ENCODE results near the gene RPGR.

RPGR gene

DNA sequence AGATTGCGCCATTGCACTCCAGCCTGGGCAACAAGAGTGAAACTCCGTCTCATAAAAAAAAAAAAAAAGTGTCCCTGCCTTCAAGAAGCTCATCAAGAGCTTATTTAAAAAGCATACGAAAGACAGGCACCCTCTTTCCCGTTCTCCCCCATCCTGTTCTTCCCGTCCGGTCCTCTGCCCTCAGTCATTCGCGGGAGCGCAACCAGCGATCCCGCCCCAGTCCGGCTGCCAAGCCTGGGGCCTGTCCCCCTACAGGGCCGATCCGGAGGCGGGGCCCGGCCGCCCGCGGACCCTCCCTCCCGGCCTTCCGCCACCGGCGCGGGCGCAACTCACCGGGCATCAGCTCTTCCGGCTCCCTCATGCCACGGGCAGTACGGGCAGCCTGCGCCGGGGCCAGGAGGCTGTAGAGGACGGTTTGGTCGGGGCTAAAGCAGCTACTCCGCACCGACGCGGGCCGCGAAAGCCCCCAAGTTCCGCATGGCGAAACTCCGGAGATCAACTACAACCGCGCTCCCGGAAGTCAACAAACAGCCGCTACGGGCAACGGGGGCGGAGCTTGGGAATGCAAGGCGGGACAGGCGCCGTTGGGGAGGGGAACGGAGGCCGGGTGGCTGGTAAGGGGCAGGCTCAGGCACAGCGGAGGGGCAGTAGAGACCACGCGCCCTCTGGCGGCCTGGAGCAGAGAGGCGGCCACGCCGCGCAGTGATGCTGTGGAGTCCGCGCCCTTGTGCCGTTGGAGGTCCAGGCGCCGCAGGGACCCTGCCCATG lies at the start of gene RPGR:
Gene RPGR (minus strand): TSS at position 503 of the 768 bp plus-strand sequence. CDS start 142 bp downstream, at position 361.
- peak; percentile 79 to 80 for DNase-seq (ENCODE audit: extremely low read depth in 1 of 2, low read depth in 1 of 2)

DNA sequence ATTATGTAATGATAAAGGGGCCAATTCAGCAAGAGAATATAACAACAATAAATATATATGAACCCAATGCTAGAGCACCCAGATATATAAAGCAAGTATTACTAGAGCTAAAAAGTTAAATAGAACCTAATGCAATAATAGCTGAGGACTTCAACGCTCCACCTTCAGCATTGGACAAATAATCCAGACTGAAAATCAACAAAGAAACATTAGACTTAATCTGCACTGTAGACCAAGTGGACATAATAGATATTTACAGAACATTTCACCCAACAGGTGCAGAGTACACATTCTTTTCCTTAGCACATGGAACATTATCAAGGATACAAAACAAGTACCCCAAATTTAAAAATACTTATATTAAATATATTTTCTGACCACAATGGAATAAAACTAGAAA lies 49.4 kb upstream of the RPGR start:
- no peak for DNase-seq (ENCODE audit: extremely low read depth in 1 of 2, low read depth in 1 of 2)

- no peak for DNase-seq (ENCODE audit: extremely low read depth in 1 of 2, low read depth in 1 of 2)
Measured at GRCh38 chrX:38375891-38376290, 48.6 kb upstream of the RPGR start.

GRCh38 chrX:38374431-38374830 lies 47.1 kb upstream of the RPGR start:
- no peak for DNase-seq (ENCODE audit: extremely low read depth in 1 of 2, low read depth in 1 of 2)

GRCh38 chrX:38371641-38372040 lies 44.3 kb upstream of the RPGR start:
- no peak for DNase-seq (ENCODE audit: extremely low read depth in 1 of 2, low read depth in 1 of 2)

DNA sequence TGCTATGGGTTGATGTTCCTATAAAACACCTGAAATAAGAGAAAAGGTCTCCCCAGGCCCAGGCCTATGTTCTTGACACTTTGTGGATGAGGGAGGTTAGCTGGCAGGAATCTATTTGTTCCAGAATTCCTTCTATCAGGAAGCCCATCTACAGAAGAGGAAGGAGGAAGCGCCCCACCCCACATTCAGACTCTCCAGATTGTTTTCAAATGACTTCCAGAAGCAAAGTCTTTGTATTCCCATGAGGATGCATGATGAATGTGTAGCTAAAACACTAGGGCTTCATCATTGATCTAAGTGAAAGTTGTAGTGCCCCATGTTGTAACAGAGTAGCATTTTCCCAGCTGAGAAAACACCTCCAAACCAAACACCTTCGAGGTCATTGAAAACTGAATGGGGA lies 41.5 kb upstream of the RPGR start:
- DNase-seq (ENCODE audit: extremely low read depth in 1 of 2, low read depth in 1 of 2), result no peak

DNA sequence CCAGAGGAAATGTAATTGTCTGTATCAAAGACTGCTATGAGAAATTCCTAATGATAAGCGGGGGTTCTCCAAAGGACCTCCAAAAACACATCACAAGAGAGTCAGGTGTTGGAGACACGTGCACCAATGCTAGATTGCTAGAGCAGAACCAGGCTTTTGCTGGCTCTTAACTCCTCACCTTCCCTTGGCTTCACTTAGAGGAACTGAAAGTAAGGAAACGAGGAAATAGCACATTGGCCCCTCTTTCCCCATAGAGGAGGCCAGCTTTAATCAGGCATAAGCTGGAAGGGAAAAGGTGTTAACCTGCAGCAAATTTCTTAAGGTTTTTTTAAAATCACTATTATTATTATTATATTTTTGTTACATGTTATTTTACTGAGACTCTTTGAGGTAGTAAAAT lies 38.6 kb upstream of the RPGR start:
- no peak for DNase-seq (ENCODE audit: extremely low read depth in 1 of 2, low read depth in 1 of 2)

DNA sequence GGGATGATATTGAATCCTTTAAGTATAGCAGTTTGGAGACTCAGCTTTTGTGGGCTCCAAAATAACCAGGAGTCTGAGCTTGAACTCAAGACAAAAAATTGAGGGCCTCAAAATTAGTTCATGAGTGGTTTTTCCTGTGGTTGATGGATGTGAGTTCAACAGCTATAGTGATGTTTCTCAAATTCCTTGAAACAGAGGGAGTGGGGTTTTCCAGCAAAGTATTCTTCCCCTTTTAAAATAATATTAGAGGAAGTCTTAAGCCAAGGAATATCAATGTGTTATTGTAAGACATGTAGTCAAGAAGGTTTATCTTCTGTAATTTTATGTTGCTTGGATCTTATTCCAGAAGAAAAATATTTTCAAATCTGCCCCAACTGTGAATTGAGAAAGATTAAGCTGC lies 35.7 kb upstream of the RPGR start:
- no peak for DNase-seq (ENCODE audit: extremely low read depth in 1 of 2, low read depth in 1 of 2)

DNA sequence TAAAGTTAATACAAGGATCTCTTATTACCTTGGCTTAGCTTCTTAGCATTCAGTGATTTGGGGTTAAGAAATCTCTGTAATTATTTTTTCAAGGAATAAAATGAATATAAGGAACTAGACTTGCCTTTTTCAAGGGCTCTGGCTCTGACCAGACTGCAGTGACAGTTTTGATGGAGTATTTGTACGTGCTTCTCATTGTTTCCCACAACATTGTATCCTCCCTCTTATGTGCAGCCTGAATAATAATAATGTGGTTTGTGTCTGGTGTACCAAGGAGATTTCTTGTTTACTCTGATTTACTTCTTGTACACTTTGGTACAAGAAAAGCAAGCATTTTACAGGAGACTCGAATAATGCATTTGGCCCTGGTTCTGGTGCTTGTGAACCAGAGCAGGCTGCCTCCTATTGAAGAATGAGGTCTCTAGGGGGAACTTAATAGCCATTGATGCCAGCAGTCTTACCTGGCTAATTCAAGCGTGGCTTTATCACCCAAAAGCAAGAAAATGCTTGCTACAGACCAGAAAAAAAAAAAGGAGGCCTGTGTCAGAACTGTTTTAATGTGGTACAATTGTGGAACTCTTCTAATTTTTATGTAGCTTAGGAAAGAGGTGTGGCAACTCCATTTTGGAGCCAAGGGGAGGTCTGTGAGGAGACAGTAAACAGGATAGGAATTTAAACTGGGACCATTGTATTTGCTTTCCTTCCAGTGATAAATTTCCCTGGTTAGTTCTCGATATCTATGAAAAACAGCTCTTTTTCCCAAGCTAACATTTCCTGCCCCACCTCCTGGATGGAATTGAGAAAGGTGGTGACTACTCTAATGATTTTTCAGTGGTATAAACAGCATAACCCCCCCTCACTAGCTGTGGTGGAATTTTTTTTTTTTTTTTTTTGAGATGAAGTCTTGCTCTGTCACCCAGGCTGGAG lies 30.7 kb upstream of the RPGR start:
- DNase-seq (ENCODE audit: extremely low read depth in 1 of 2, low read depth in 1 of 2), result no peak

DNA sequence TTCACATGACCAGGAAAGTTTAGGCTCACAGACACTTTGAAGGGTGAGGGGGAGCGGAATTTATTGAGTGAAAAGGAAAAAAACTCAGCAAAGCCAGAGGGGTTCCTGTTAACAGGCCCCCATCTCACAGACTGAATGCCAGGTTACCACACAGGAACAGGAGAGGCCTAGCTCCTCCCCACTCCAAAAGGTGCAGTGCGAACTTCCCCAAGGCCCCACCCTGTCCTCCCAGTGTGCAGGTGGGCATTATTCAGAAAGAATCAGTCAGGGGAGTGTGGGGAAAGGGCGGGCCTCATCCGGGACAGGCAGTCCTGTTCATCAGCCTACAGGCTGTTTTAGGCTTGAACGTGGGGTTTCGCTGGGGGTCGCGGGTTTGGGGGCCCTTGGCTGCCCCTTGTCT lies 29.1 kb upstream of the RPGR start:
- no peak for DNase-seq (ENCODE audit: extremely low read depth in 1 of 2, low read depth in 1 of 2)

DNA sequence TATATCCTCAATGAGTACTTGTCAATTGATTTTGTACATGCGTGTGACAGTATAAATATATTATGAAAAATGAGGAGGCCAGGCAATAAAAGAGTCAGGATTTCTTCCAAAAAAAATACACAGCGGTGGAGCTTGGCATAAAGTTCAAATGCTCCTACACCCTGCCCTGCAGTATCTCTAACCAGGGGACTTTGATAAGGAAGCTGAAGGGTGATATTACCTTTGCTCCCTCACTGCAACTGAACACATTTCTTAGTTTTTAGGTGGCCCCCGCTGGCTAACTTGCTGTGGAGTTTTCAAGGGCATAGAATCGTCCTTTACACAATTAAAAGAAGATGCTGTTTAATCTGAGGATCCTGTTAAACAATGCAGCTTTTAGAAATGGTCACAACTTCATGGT lies 25.1 kb upstream of the RPGR start, which contains the start of gene OTC:
Gene OTC (plus strand): TSS at position 243 of the 400 bp plus-strand sequence. CDS start 93 bp downstream, at position 336.
- DNase-seq (ENCODE audit: extremely low read depth in 1 of 2, low read depth in 1 of 2), result no peak

DNA sequence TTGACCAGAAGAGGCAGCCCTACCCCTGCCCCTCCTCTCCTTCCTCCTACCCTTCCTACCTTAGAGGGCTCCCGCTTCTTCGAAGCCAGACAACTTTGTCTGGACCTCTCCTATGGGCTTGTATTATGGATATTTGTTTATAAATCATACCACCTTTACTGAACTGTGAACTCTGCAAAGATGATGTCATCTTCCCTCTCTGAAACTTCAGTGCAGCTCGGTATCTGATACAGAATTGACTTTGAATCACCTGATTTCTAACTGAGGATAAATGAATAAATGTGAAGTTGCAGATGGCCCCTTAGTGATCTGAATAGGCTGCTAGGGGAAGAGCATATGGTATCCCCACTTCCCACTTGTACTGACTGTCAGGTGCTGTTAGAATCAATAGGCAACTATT lies 24.0 kb upstream of the RPGR start:
- no peak for DNase-seq (ENCODE audit: extremely low read depth in 1 of 2, low read depth in 1 of 2)

DNA sequence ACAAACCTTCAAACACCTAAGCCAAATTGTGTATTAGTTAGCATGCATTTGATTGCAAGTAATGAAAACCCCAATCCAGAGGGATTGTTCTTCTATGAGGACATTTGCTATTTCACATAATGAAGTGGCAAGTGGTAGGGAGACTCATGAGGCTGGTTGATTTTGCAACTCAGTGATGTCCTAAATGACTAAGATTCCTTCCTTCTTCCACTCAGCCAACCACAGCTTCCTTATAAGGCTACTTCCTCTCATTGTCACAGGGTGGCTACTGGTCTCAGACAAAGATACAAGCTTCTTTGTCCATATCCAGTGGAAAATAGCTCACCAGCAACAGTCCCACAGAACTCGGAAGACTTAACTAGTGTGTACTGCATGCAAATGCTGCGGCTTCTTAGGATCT lies 19.8 kb upstream of the RPGR start:
- DNase-seq (ENCODE audit: extremely low read depth in 1 of 2, low read depth in 1 of 2), result no peak

DNA sequence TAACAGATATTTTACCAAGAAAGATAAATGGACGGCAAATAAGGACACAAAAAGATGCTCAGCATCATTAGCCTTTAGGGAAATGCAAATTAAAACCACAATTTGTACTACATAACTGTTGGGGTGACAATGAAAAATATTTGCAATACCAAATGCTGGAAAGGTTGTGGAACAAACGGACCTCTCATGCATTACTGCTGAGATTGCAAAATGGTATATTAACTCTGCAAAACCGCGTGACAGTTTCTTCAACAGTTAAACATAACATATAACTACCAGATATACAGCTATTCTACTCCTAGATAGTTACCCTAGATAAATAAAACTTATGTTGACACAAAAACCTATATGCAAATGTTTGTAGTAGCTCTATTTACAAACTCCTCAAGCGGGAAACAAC lies 18.8 kb upstream of the RPGR start:
- DNase-seq (ENCODE audit: extremely low read depth in 1 of 2, low read depth in 1 of 2), result no peak

GRCh38 chrX:38342853-38343778 lies 15.8 kb upstream of the RPGR start:
- DNase-seq (ENCODE audit: extremely low read depth in 1 of 2, low read depth in 1 of 2), result no peak

DNA sequence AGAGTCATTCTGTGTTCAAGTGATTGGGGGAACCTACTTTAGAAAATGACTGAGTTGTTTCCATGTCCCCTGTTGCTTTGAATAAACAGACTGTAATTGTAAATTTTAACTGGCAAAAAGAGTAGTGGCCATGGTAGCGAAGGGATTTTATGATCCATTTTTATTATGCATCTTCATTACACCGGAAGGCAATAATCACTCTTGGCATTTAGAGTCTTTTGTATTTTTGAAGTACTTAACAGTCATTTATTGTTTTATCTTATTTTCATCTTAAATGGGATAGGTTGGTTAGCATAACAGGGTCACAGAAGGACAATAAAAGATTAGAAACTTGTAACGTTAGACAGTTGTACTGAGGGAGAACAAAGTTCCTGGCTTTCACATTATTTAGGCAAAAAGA lies 14.1 kb upstream of the RPGR start:
- no peak for DNase-seq (ENCODE audit: extremely low read depth in 1 of 2, low read depth in 1 of 2)

DNA sequence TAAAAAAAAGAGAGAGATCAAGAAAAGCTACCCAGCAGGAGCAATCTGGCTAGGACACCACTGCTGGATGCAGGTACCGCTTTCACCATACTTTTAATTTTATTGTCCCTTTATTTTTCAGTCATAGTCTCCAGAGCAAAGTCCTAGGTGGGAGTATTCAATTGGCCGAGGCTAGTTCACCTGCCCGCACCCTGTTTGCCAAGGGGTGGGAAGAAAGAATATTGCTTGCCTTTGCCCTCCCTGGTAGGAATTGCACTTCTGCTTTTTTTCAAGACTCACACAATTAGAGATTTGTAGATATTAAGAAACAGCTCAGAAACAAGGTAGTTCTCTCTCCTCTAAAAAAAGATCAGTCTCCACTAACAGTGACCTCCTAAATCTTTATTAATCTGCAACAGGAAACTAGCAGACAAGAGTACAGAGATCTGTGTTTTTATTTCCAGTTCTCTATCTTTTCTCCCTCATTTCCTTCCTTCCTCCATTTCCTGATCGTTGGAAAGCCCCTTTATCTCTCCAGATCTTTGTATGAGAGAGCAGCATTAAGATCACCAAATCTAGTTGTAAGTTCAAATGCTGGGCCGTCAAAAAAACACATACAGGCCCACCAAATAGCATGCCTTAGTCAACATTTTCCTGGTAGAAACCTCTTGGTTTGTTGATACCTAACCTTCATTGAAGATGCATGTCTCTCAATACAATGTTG lies 9.4 kb upstream of the RPGR start:
- no peak for DNase-seq (ENCODE audit: extremely low read depth in 1 of 2, low read depth in 1 of 2)

DNA sequence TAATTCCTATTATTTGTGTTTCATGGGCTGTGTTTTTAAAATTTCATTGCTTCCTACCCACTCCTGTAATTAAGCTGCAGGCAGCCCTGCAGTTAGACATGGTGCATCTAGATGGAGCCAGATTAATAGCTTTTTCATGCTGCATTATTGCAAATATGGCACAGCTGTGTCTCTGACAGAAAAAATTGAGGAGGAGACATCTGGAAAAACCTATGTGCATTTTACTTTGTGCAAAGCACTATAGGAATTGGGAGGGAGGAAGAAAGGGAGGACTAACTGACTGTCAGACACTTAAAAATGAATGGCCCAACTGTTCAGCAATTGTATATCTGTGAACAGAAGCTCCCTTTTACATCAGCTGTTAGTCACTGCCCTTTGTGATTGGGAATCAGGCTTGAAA lies 8.1 kb upstream of the RPGR start:
- DNase-seq (ENCODE audit: extremely low read depth in 1 of 2, low read depth in 1 of 2), result no peak

DNA sequence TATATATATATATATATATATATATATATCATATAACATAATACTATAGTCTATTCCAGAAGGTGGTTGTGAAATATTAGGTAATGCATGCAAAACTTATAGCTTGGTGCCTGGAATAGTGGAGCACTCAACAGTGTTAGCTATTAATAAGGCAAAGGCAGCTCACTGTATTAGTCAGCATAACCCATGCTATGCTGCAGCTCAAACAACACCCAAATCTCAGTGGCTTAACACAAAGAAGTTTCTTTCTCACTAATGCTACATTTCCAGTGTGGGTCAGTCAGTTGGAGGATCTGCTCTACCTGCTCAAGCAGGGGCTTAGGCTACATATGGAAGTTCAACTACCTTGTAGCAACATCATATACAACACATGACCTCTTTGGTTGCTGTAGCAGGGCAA lies 5.2 kb upstream of the RPGR start:
- no peak for DNase-seq (ENCODE audit: extremely low read depth in 1 of 2, low read depth in 1 of 2)

- DNase-seq (ENCODE audit: extremely low read depth in 1 of 2, low read depth in 1 of 2), result no peak
Measured at GRCh38 chrX:38327775-38328081, 419 bp upstream of the RPGR start.

Measured in activated CD8-positive, alpha-beta memory T cell treated with anti-CD3 and anti-CD28 coated beads for 1 hour (primary cell).